ENCODE results near the gene TMEM115.

TMEM115 gene

GRCh38 chr3:50350213-50350526 is 9.2 kb downstream of the TMEM115 start:
- peaks cover 50% of the 10 kb centered on the region for H3K36me3 ChIP-seq
- no peak for DNase-seq
- no peaks in the 10 kb centered on the region for H3K27me3 ChIP-seq (ENCODE audit: insufficient read depth, low read depth, severe bottlenecking)
- peak overlapping the region; percentile 87 for H3K4me3 ChIP-seq (ENCODE audit: low read depth, low read length)
- H3K9me3 ChIP-seq (ENCODE audit: severe bottlenecking): no peaks in the 10 kb centered on the region
- TF ChIP-seq, protein P1, sequence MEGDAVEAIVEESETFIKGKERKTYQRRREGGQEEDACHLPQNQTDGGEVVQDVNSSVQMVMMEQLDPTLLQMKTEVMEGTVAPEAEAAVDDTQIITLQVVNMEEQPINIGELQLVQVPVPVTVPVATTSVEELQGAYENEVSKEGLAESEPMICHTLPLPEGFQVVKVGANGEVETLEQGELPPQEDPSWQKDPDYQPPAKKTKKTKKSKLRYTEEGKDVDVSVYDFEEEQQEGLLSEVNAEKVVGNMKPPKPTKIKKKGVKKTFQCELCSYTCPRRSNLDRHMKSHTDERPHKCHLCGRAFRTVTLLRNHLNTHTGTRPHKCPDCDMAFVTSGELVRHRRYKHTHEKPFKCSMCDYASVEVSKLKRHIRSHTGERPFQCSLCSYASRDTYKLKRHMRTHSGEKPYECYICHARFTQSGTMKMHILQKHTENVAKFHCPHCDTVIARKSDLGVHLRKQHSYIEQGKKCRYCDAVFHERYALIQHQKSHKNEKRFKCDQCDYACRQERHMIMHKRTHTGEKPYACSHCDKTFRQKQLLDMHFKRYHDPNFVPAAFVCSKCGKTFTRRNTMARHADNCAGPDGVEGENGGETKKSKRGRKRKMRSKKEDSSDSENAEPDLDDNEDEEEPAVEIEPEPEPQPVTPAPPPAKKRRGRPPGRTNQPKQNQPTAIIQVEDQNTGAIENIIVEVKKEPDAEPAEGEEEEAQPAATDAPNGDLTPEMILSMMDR (IDR thresholded peaks at IDR 0.05; ENCODE audit: low read depth, low read length): no peak
- peak overlapping the region; percentile 83 for H3K27ac ChIP-seq

- Histone ChIP-seq H3K9me3 (ENCODE audit: severe bottlenecking) (no peaks in the 10 kb centered on the region), H3K27ac (no peak overlapping the region), H3K36me3 (peaks cover 28% of the 10 kb centered on the region), H3K27me3 (ENCODE audit: insufficient read depth, low read depth, severe bottlenecking) (no peaks in the 10 kb centered on the region), H3K4me3 (ENCODE audit: low read depth, low read length) (no peak overlapping the region)
- TF ChIP-seq, protein P1 (IDR thresholded peaks at IDR 0.05; ENCODE audit: low read depth, low read length): peak; percentile 51
- DNase-seq: peak; percentile 66
Observed at GRCh38 chr3:50347187-50347813, 12.0 kb downstream of the TMEM115 start.

DNA sequence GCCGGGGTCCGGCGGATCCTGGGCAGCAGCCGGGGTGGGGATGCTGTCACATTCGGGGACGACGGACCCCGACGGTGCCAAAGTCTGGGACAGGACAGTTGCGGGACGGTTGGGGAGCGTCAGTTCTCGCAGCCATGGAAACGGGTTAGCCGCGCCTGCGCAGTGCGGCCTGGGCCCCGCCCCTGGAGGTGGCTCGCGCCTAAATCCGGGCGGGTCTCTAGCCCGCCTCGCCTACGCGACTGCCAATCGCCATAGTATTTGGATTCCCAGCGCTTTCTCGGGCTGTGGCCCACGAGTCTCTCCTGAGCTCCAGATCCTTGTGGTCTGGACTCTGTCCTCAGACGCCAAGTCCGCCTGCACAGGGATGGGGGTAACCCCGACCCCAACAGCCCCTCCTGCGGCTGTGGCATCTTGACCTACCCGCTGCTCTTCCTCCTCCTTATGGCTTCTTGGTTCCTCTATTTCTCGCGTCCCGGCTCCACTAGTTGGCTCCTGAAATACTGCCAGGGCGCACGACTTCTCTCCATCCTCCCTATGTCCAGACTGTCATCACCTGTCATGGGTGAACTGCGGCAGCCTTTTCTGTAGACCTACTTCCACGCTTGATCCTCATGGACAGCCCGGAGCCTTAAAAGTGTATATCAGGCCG is 13.6 kb downstream of the TMEM115 start, which contains the start of gene ZMYND10:
TSS of gene ZMYND10 (minus strand) at position 147 of the 649 bp plus-strand sequence. CDS start 153 bp downstream, outside the sequence.
- TF ChIP-seq, protein P1 (IDR thresholded peaks at IDR 0.05; ENCODE audit: low read depth, low read length): no peak
- peak within 1 kb of the TSS; percentile 46 for H3K4me3 ChIP-seq (ENCODE audit: low read depth, low read length)
- DNase-seq: peak; percentile 84
- no peak within 1 kb of the TSS for H3K27ac ChIP-seq
- no peaks in the 10 kb centered on the region for H3K27me3 ChIP-seq (ENCODE audit: insufficient read depth, low read depth, severe bottlenecking)
- peaks cover 28% of the 10 kb centered on the region for H3K36me3 ChIP-seq
- H3K9me3 ChIP-seq (ENCODE audit: severe bottlenecking): no peaks in the 10 kb centered on the region

GRCh38 chr3:50345008-50345407 is 14.3 kb downstream of the TMEM115 start:
- H3K4me3 ChIP-seq (ENCODE audit: low read depth, low read length): peak overlapping the region; percentile 46
- no peaks in the 10 kb centered on the region for H3K9me3 ChIP-seq (ENCODE audit: severe bottlenecking)
- TF ChIP-seq, protein P1 (IDR thresholded peaks at IDR 0.05; ENCODE audit: low read depth, low read length): no peak
- no peak overlapping the region for H3K27ac ChIP-seq
- peaks cover 28% of the 10 kb centered on the region for H3K36me3 ChIP-seq
- H3K27me3 ChIP-seq (ENCODE audit: insufficient read depth, low read depth, severe bottlenecking): no peaks in the 10 kb centered on the region
- no peak for DNase-seq

DNA sequence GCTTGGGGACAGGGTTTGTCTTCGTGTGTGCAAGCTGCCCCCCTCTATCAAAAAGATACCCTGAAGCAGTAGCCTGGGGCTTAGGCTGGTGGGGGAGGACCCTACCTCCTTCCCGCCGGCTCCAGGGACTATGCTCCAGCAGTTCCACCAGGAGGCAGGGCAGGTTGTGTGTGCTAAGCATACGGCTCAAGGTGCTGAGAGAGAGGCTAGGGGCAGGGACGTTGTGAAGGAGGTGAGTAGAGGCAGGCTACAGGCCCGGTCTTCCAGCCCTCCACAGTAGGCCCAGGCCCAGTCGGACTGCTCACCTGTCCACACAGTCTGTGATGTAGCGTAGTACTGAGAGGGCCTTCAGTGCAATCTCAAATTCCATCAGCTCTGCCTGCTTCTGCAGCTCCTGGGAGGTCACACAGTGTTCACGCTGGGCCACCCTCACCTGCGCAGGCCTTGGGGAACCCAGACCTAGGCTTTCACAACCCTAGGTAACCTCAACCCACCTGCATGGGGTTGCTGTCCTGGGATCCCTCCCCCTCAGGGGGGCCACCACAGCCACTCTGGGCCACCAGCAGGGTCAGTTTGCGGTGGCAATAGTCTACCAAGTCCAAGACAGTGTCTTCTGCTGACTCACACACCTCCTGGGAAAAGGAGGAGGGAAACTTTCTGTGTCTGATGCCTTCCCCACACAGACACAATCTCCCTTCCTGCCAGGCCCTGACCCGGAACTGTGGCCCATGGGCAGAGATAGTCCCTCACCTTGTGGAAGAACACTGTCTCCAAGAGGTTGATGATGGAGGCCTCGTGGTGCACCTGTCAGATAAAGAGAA is 16.3 kb downstream of the TMEM115 start:
- Histone ChIP-seq H3K4me3 (ENCODE audit: low read depth, low read length) (no peak overlapping the region), H3K27ac (no peak overlapping the region), H3K9me3 (ENCODE audit: severe bottlenecking) (no peaks in the 10 kb centered on the region), H3K27me3 (ENCODE audit: insufficient read depth, low read depth, severe bottlenecking) (no peaks in the 10 kb centered on the region), H3K36me3 (peaks cover 12% of the 10 kb centered on the region)
- TF ChIP-seq, protein P1 (IDR thresholded peaks at IDR 0.05; ENCODE audit: low read depth, low read length): peak; percentile 66
- DNase-seq: peak; percentile 64
